ENCODE data around the gene BTN3A1.
A peak's percentile ranks its signal among the peaks of the same experiment; 100 is the strongest.

The BTN3A1 gene

DNA sequence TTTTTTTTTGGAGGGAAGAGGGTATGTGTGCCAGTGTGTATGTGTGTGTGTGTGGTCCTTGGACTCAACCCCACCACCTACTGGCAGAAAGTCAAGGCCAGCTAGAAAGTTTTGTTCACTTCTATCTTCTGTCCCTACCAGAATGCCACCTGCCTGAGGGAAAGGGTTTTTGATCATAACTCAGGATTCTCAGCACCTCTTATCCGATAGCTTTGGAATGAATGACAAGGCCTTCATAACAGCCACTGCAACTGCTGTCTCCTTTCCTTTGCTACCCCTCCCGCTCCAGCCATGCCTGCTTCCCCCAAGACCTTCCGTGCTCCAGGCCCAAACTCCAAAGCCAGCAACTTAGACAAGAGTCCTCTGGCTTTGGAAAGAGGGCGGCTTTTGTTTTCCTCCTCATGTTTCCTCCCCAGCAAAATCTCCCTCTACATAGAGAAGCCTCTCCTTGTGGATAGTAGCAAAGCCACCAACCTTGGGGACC lies 18.7 kb downstream of the BTN3A1 start:
- Histone ChIP-seq H3K27me3 (ENCODE audit: control insufficient read depth in 2 of 2, insufficient read depth in 2 of 2, low read length in 2 of 2) (no peaks in the 10 kb centered on the region), H3K27ac (ENCODE audit: low read depth in 2 of 2, low read length in 2 of 2) (peak overlapping the region; percentile 78 to 82), H3K9me3 (ENCODE audit: control insufficient read depth in 2 of 2, low read length in 2 of 2) (no peaks in the 10 kb centered on the region), H3K4me3 (ENCODE audit: low read length in 2 of 2) (peak overlapping the region; percentile 47 to 91), H3K4me1 (ENCODE audit: control insufficient read depth in 2 of 2, insufficient read depth in 2 of 2, low read length in 2 of 2) (peaks cover 8% of the 10 kb centered on the region in 2 donors), H3K9ac (ENCODE audit: low read depth in 1 of 2, low read length in 2 of 2) (peak overlapping the region; percentile 87 to 93), H3K36me3 (ENCODE audit: control insufficient read depth in 2 of 2, insufficient read depth in 2 of 2, low read length in 2 of 2) (no peaks in the 10 kb centered on the region)

DNA sequence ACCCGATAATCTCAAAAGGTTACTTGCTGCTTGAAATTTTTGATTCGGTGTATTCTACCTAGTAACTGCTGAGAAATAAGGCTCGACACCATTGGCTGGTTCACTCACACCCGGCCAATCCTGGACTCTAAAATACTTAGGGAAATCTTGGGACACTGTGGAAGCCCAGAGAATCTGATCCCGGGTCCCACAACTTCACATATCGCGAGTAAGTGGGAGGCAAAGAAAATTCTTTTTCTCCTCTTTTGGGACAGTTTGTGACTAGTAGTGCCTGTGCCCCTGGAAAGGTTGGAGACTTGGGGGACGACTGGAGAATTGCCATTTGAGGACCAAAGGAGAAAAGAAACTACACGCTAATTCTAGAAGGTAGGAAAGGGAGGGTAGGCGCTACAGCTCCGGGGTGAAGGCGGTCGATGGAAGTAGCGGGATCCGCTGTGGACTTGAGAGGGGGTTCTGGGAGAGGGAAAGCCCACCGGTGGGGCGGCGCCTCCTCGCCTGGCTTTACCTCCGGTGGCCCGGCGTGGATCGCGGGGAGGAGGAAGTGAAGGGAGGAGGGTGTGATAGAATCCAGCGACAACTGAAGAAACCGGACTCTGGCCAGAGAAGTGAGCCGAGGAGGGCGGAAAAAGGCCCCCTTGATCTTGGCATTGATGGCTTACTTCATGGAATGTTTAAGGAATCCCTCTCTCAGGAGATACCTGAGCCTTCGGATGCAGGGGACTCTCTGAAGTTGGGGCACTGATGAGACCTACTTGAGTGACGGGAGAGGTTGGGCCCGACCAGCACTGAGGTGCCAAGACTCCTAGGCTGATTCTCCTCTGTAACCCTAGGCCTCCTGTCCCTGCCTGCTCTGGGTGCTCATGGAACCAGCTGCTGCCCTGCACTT lies 19.4 kb downstream of the BTN3A1 start:
- peaks cover 8% of the 10 kb centered on the region in 2 donors for H3K4me1 ChIP-seq (ENCODE audit: control insufficient read depth in 2 of 2, insufficient read depth in 2 of 2, low read length in 2 of 2)
- H3K27ac ChIP-seq (ENCODE audit: low read depth in 2 of 2, low read length in 2 of 2) = peak overlapping the region; percentile 78 to 82
- H3K9me3 ChIP-seq (ENCODE audit: control insufficient read depth in 2 of 2, low read length in 2 of 2) = no peaks in the 10 kb centered on the region
- no peaks in the 10 kb centered on the region for H3K36me3 ChIP-seq (ENCODE audit: control insufficient read depth in 2 of 2, insufficient read depth in 2 of 2, low read length in 2 of 2)
- peak overlapping the region; percentile 79 to 91 for H3K4me3 ChIP-seq (ENCODE audit: low read length in 2 of 2)
- H3K9ac ChIP-seq (ENCODE audit: low read depth in 1 of 2, low read length in 2 of 2) = peak overlapping the region; percentile 87 to 93
- no peaks in the 10 kb centered on the region for H3K27me3 ChIP-seq (ENCODE audit: control insufficient read depth in 2 of 2, insufficient read depth in 2 of 2, low read length in 2 of 2)

DNA sequence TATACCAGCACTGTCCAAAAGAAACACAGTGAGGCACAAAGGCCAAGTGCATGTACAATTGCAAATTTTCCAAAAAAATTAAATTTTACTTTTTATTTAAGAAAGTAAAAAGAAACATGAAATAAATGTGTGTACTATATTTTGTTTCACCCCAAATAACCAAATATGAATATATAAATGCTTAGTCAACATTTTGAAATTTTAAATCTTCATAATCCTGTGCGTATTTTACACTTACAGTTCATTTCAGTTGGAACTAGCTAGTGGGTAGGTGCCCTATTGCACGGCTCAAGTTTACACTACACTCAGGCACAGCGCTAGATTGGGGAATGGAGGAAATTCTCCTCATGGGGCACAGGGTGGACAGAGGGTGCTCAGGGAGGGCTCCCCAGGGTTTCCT lies 20.3 kb downstream of the BTN3A1 start:
- peak overlapping the region in 1 of 2 donors; percentile 93 for H3K9ac ChIP-seq (ENCODE audit: low read depth in 1 of 2, low read length in 2 of 2)

DNA sequence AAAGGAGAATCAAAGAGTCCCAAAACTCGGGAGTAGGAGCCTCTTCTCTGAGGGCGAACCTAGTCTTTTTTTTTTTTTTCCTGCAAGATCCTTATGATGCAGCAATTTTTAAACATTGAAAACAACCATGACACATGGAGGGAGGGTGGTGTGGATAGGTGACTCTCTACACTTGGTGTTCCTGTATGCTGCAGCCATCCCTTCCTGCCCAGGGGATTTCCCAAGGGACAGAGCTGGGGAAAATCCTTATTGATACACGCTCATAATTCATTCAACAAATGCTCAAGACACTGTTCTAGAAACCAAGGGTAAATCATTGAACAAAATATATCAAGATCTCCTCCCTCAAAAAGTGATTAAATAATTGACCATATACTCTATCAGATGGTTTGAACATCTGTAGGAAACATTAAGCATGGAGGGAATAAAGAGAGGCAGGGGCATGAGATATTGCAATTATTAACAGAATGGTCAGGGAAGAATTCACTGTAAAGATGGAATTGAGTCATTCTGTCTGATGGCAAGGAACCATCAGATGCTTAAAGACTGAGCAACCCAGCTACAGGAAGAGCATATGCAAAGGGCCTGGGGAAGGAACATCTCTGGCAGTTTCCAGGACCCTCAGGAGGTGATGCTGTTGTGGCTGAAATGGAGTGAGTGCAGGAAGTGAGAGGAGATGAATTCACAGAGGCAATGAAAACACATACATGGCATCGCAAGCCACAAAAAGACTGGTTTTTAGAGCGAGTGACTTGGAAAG lies 24.8 kb downstream of the BTN3A1 start:
- Histone ChIP-seq H3K36me3 (ENCODE audit: control insufficient read depth in 2 of 2, insufficient read depth in 2 of 2, low read length in 2 of 2) (peaks cover 8 to 13% of the 10 kb centered on the region in 2 donors), H3K4me1 (ENCODE audit: control insufficient read depth in 2 of 2, insufficient read depth in 2 of 2, low read length in 2 of 2) (peaks cover 0 to 5% of the 10 kb centered on the region in 2 donors), H3K9me3 (ENCODE audit: control insufficient read depth in 2 of 2, low read length in 2 of 2) (no peaks in the 10 kb centered on the region), H3K9ac (ENCODE audit: low read depth in 1 of 2, low read length in 2 of 2) (no peak overlapping the region), H3K27me3 (ENCODE audit: control insufficient read depth in 2 of 2, insufficient read depth in 2 of 2, low read length in 2 of 2) (no peaks in the 10 kb centered on the region), H3K27ac (ENCODE audit: low read depth in 2 of 2, low read length in 2 of 2) (no peak overlapping the region), H3K4me3 (ENCODE audit: low read length in 2 of 2) (no peak overlapping the region)

More for the DNA sequence above, 20.3 kb downstream of the BTN3A1 start:
- Histone ChIP-seq H3K9me3 (ENCODE audit: control insufficient read depth in 2 of 2, low read length in 2 of 2) (no peaks in the 10 kb centered on the region), H3K4me3 (ENCODE audit: low read length in 2 of 2) (peak overlapping the region in 1 of 2 donors; percentile 91), H3K27me3 (ENCODE audit: control insufficient read depth in 2 of 2, insufficient read depth in 2 of 2, low read length in 2 of 2) (no peaks in the 10 kb centered on the region), H3K36me3 (ENCODE audit: control insufficient read depth in 2 of 2, insufficient read depth in 2 of 2, low read length in 2 of 2) (peaks cover 0 to under 1% of the 10 kb centered on the region in 2 donors), H3K4me1 (ENCODE audit: control insufficient read depth in 2 of 2, insufficient read depth in 2 of 2, low read length in 2 of 2) (peaks cover 8% of the 10 kb centered on the region in 2 donors), H3K27ac (ENCODE audit: low read depth in 2 of 2, low read length in 2 of 2) (no peak overlapping the region)

DNA sequence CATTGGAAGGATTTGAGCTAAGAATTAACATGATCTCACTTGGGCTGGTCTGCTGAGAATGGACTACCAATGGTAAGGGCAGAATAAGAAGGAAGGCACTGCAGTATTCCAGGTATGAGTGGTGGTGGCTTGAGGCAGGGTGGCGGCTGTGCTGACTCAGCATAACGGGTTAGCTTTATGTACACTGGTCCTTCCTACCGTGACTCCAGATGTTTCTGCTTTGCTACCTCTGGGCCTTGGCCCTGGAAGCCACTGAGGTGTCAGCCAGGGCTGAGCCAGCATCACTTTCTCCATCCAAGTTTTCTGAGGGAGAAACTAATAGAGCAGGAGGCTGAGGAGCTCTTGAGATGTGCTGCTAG lies 25.4 kb downstream of the BTN3A1 start:
- Histone ChIP-seq H3K27ac (ENCODE audit: low read depth in 2 of 2, low read length in 2 of 2) (no peak overlapping the region), H3K4me3 (ENCODE audit: low read length in 2 of 2) (no peak overlapping the region), H3K9ac (ENCODE audit: low read depth in 1 of 2, low read length in 2 of 2) (no peak overlapping the region), H3K9me3 (ENCODE audit: control insufficient read depth in 2 of 2, low read length in 2 of 2) (no peaks in the 10 kb centered on the region), H3K36me3 (ENCODE audit: control insufficient read depth in 2 of 2, insufficient read depth in 2 of 2, low read length in 2 of 2) (peaks cover 8 to 13% of the 10 kb centered on the region in 2 donors), H3K4me1 (ENCODE audit: control insufficient read depth in 2 of 2, insufficient read depth in 2 of 2, low read length in 2 of 2) (peaks cover 0 to 5% of the 10 kb centered on the region in 2 donors), H3K27me3 (ENCODE audit: control insufficient read depth in 2 of 2, insufficient read depth in 2 of 2, low read length in 2 of 2) (no peaks in the 10 kb centered on the region)

DNA sequence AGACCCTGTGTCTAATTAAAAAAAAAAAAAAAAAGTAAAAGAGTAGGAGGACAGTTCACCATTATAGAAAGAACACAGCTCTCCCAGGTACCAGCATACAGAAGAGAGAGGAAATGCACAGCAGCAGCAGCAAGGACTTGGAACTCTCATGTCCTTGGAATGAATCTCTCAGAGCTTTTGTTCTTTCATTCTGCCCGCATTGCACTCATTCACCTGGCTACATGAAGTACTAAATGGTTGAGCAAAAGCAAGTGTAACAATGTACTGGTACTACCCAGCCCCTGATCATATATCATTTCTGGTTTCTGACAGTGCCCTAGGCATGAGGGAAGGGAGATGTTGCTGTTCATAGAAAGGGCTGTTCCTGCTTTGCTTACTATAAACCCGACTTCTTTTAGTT lies 26.1 kb downstream of the BTN3A1 start:
- peaks cover 8 to 13% of the 10 kb centered on the region in 2 donors for H3K36me3 ChIP-seq (ENCODE audit: control insufficient read depth in 2 of 2, insufficient read depth in 2 of 2, low read length in 2 of 2)
- no peaks in the 10 kb centered on the region for H3K9me3 ChIP-seq (ENCODE audit: control insufficient read depth in 2 of 2, low read length in 2 of 2)
- no peak overlapping the region for H3K4me3 ChIP-seq (ENCODE audit: low read length in 2 of 2)
- no peaks in the 10 kb centered on the region for H3K27me3 ChIP-seq (ENCODE audit: control insufficient read depth in 2 of 2, insufficient read depth in 2 of 2, low read length in 2 of 2)
- H3K9ac ChIP-seq (ENCODE audit: low read depth in 1 of 2, low read length in 2 of 2) = no peak overlapping the region
- no peak overlapping the region for H3K27ac ChIP-seq (ENCODE audit: low read depth in 2 of 2, low read length in 2 of 2)
- H3K4me1 ChIP-seq (ENCODE audit: control insufficient read depth in 2 of 2, insufficient read depth in 2 of 2, low read length in 2 of 2) = no peaks in the 10 kb centered on the region

DNA sequence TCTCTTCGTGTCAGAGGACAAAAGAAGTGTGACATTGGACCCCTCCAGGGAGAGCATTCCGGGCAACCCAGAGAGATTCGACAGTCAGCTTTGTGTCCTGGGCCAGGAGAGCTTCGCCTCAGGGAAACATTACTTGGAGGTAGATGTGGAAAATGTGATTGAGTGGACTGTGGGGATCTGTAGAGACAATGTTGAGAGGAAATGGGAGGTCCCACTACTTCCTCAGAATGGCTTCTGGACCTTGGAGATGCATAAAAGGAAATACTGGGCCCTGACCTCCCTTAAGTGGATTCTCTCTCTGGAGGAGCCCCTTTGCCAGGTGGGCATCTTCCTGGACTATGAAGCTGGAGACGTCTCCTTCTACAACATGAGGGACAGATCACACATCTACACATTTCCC lies 28.7 kb downstream of the BTN3A1 start:
- Histone ChIP-seq H3K27ac (ENCODE audit: low read depth in 2 of 2, low read length in 2 of 2) (no peak overlapping the region), H3K4me1 (ENCODE audit: control insufficient read depth in 2 of 2, insufficient read depth in 2 of 2, low read length in 2 of 2) (no peaks in the 10 kb centered on the region), H3K27me3 (ENCODE audit: control insufficient read depth in 2 of 2, insufficient read depth in 2 of 2, low read length in 2 of 2) (no peaks in the 10 kb centered on the region), H3K4me3 (ENCODE audit: low read length in 2 of 2) (no peak overlapping the region), H3K9ac (ENCODE audit: low read depth in 1 of 2, low read length in 2 of 2) (no peak overlapping the region), H3K9me3 (ENCODE audit: control insufficient read depth in 2 of 2, low read length in 2 of 2) (peaks cover 0 to 4% of the 10 kb centered on the region in 2 donors), H3K36me3 (ENCODE audit: control insufficient read depth in 2 of 2, insufficient read depth in 2 of 2, low read length in 2 of 2) (peaks cover 8 to 13% of the 10 kb centered on the region in 2 donors)

DNA sequence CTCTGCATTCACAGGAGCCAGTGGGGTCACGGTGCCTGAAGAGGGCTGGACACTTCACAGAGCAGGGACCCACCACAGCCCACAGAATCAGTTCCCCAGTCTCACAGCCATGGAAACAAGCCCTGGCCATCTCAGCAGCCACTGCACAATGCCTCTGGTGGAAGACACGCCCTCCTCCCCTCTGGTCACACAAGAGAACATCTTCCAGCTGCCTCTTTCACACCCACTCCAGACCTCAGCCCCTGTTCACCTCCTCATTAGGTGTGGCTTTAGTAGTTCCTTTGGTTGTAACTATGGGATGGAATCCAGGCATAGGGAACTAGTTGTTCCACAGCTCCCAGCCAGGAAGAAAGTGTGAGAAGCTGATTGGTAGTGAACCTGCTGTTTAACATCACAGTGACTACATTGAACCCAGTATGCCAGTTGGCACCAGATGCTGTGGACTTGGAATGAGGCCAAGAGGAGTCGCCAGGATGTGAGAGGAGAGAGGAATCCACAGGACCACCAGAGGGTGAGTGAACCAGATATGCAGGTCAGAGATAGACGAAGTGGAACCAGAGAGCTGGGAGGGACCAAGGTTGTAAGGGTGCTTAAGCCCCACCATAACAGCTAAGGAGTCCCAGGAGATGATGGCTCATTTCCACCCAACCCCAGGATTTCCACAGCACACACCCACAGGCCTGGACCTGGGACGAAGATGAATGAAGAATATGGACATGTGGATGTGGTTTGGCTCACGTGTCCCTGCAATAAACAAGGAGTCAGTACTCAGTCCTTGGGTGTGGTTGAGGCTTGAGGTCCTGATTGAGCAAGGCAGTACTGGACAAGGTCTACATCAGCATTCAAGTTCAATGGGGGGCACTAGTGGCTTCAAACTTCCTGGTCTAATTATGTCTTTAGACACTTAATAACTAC lies 29.4 kb downstream of the BTN3A1 start:
- H3K9ac ChIP-seq (ENCODE audit: low read depth in 1 of 2, low read length in 2 of 2) = no peak overlapping the region
- H3K9me3 ChIP-seq (ENCODE audit: control insufficient read depth in 2 of 2, low read length in 2 of 2) = peaks cover 0 to 4% of the 10 kb centered on the region in 2 donors
- no peaks in the 10 kb centered on the region for H3K27me3 ChIP-seq (ENCODE audit: control insufficient read depth in 2 of 2, insufficient read depth in 2 of 2, low read length in 2 of 2)
- H3K4me3 ChIP-seq (ENCODE audit: low read length in 2 of 2) = no peak overlapping the region
- H3K27ac ChIP-seq (ENCODE audit: low read depth in 2 of 2, low read length in 2 of 2) = no peak overlapping the region
- peaks cover 8 to 13% of the 10 kb centered on the region in 2 donors for H3K36me3 ChIP-seq (ENCODE audit: control insufficient read depth in 2 of 2, insufficient read depth in 2 of 2, low read length in 2 of 2)
- no peaks in the 10 kb centered on the region for H3K4me1 ChIP-seq (ENCODE audit: control insufficient read depth in 2 of 2, insufficient read depth in 2 of 2, low read length in 2 of 2)

DNA sequence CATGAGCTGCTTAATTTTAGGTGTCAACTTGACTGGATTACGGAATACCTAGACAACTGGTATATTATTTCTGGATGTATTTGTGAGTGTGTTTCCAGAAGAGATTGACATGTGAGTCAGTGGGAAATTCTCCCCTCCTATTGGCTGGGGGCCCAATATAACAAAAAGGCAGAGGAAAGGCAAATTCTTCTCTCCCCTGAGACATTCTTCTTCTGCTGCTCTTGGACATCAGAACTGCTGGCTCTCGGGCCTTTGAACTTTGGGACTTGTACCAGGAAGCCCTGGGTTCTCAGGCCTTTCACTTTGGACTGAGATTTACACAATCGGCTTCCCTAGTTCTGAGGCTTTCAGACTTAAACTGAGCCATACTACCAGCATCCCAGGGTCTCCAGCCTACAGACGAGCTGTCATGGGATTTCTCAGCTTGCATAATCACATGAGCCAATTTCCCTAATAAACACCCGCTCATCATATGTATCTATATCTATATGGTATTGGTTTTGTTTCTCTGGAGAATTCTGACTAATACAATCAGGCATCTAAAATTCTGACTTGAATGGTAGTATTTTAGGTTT lies 30.6 kb downstream of the BTN3A1 start:
- Histone ChIP-seq H3K4me1 (ENCODE audit: control insufficient read depth in 2 of 2, insufficient read depth in 2 of 2, low read length in 2 of 2) (no peaks in the 10 kb centered on the region), H3K4me3 (ENCODE audit: low read length in 2 of 2) (no peak overlapping the region), H3K27me3 (ENCODE audit: control insufficient read depth in 2 of 2, insufficient read depth in 2 of 2, low read length in 2 of 2) (no peaks in the 10 kb centered on the region), H3K9me3 (ENCODE audit: control insufficient read depth in 2 of 2, low read length in 2 of 2) (peaks cover 0 to 4% of the 10 kb centered on the region in 2 donors), H3K9ac (ENCODE audit: low read depth in 1 of 2, low read length in 2 of 2) (no peak overlapping the region), H3K27ac (ENCODE audit: low read depth in 2 of 2, low read length in 2 of 2) (no peak overlapping the region), H3K36me3 (ENCODE audit: control insufficient read depth in 2 of 2, insufficient read depth in 2 of 2, low read length in 2 of 2) (peaks cover 8 to 10% of the 10 kb centered on the region in 2 donors)

All from mucosa of rectum (tissue), 2 donors.